OCI-LY7 (cell line): ENCODE data around the gene LDLRAP1. TPM values are rescaled to one million over a fixed set of nuclear protein-coding genes. Genes with fewer than 3 reads are reported as not detected.

Source experiments
- BruUV-seq: library from RNA; stranded (reverse); fragments of 400-500 nt; replicated peaks from 2 replicates; lab custom pipeline; 2021; lab: Mats Ljungman, UMichigan
- CTCF ChIA-PET: fragments of 300-600 bp; sonication (Branson Sonifier 250); formaldehyde crosslinking; loops from one replicate; lab custom pipeline; 2022; ENCODE audit warnings: antibody characterized with exemption; ENCODE audit not compliant: unreplicated experiment; lab: Charles Lee
- POLR2A ChIA-PET: fragments of 300-600 bp; sonication (Branson Sonifier 250); formaldehyde crosslinking; loops from one replicate; lab custom pipeline; 2022; ENCODE audit warnings: antibody characterized with exemption; lab: Charles Lee
- DNase-seq: peaks from one replicate; pipeline ENCODE4 v3.0.0-alpha.2; 2015; ENCODE audit warnings: low spot score
- H2AFZ ChIP-seq: fragments of 200-600 bp; sonication (generic), shearing (Covaris generic); 2 replicates; pipeline ENCODE4 v1.6.1; 2014; ENCODE audit warnings: mild to moderate bottlenecking, antibody characterized with exemption, low read length, moderate library complexity
- H3K27ac ChIP-seq: fragments of 200-600 bp; sonication (generic); 2 replicates; pipeline ENCODE4 v1.5.1; 2014; ENCODE audit warnings: mixed run types, low read depth, mild to moderate bottlenecking, moderate library complexity, low read length, inconsistent platforms; ENCODE audit not compliant: poor library complexity, severe bottlenecking
- H3K36me3 ChIP-seq: fragments of 200-600 bp; sonication (generic); 2 replicates; pipeline ENCODE4 v1.6.1; 2014; ENCODE audit warnings: mild to moderate bottlenecking, antibody characterized with exemption, low read length, moderate library complexity, mixed read lengths; ENCODE audit not compliant: insufficient read depth
- H3K4me1 ChIP-seq: fragments of 200-600 bp; sonication (generic); 2 replicates; pipeline ENCODE4 v1.5.1; 2014; ENCODE audit warnings: mild to moderate bottlenecking, low read length; ENCODE audit not compliant: insufficient read depth, poor library complexity, severe bottlenecking
- H3K4me2 ChIP-seq: fragments of 200-600 bp; sonication (generic); 2 replicates; pipeline ENCODE4 v1.6.1; 2014; ENCODE audit warnings: mild to moderate bottlenecking, low read length
- H3K4me3 ChIP-seq: fragments of 200-600 bp; sonication (generic); 2 replicates; pipeline ENCODE4 v1.5.1; 2014; ENCODE audit warnings: mild to moderate bottlenecking, low read depth, low read length; ENCODE audit not compliant: poor library complexity, severe bottlenecking
- H3K79me2 ChIP-seq: fragments of 200-600 bp; sonication (generic); 2 replicates; pipeline ENCODE4 v1.6.1; 2016; ENCODE audit warnings: low read depth, mild to moderate bottlenecking, low read length, moderate library complexity, mixed read lengths; ENCODE audit not compliant: insufficient read depth
- H3K9me2 ChIP-seq: fragments of 200-600 bp; sonication (generic); 2 replicates; pipeline ENCODE4 v1.6.1; 2016; ENCODE audit warnings: mild to moderate bottlenecking, low read length, mixed read lengths; ENCODE audit not compliant: insufficient read depth
- H3K9me3 ChIP-seq: fragments of 200-600 bp; sonication (generic); 2 replicates; pipeline ENCODE4 v1.6.1; 2014; ENCODE audit warnings: mild to moderate bottlenecking, mixed run types, low read length, mixed read lengths
- H4K20me1 ChIP-seq: fragments of 200-600 bp; sonication (generic); 2 replicates; pipeline ENCODE4 v1.6.1; 2014; ENCODE audit warnings: mild to moderate bottlenecking, antibody characterized with exemption, low read length, moderate library complexity, mixed read lengths; ENCODE audit not compliant: insufficient read depth
- CTCF ChIP-seq: fragments of 200-600 bp; sonication (generic); conservative IDR thresholded peaks from 2 replicates; pipeline ENCODE4 v1.5.1; 2014; ENCODE audit warnings: mild to moderate bottlenecking, antibody characterized with exemption, low read length, moderate library complexity, mixed read lengths
- EZH2phosphoT487 ChIP-seq: fragments of 200-600 bp; sonication (generic); IDR thresholded peaks from 2 replicates; pipeline ENCODE4 v1.6.1; 2018; ENCODE audit warnings: low read depth, borderline replicate concordance, mild to moderate bottlenecking, mixed run types, antibody characterized with exemption, low read length, moderate library complexity, mixed read lengths
- intact Hi-C: fragments of 100-400 bp; cut with micrococcal nuclease; formaldehyde crosslinking; loops from one replicate; pipeline ENCODE4 v1.10.0; 2022; ENCODE audit not compliant: unreplicated experiment
- total RNA-seq, 2 experiments: library from RNA; depleted of rRNA in 1 of 2; stranded (reverse); fragments of >200 nt in 1 of 2; shearing (Covaris generic) in 1 of 2; gene quantifications; 2 replicates each; pipeline ENCODE4 v1.2.3, GENCODE V29; 2014 to 2022

LDLRAP1 gene
- total RNA-seq, 2 experiments from 2014 or later: 14.9 to 36.2 TPM

- CTCF ChIA-PET: no interaction called here
- no peaks in the 10 kb centered on the region for H4K20me1 ChIP-seq
Observed at GRCh38 chr1:25515033-25515432, 28.4 kb upstream of the LDLRAP1 start.

GRCh38 chr1:25516686-25517085 is 26.7 kb upstream of the LDLRAP1 start:
- H3K4me2 ChIP-seq: no peak overlapping the region
- H3K4me3 ChIP-seq: no peak overlapping the region
- no TSS peak for BruUV-seq
- peaks cover 4% of the 10 kb centered on the region for H3K4me1 ChIP-seq
- H3K9me3 ChIP-seq: no peaks in the 10 kb centered on the region
- no peaks in the 10 kb centered on the region for H3K36me3 ChIP-seq
- intact Hi-C loops: no loop called here
- CTCF ChIA-PET: no interaction called here
- TF ChIP-seq CTCF (no peak), EZH2phosphoT487 (no peak)
- H3K9me2 ChIP-seq: no peaks in the 10 kb centered on the region
- no peak overlapping the region for H2AFZ ChIP-seq
- H3K27ac ChIP-seq: no peak overlapping the region
- POLR2A ChIA-PET: no interaction called here
- no peaks in the 10 kb centered on the region for H4K20me1 ChIP-seq
- H3K79me2 ChIP-seq: no peaks in the 10 kb centered on the region
- no peak for DNase-seq

More at GRCh38 chr1:25515033-25515432, 28.4 kb upstream of the LDLRAP1 start:
- DNase-seq: no peak
- no peaks in the 10 kb centered on the region for H3K79me2 ChIP-seq
- no peak overlapping the region for H3K4me3 ChIP-seq
- H2AFZ ChIP-seq: no peak overlapping the region
- H3K36me3 ChIP-seq: no peaks in the 10 kb centered on the region
- no peak for TF ChIP-seq CTCF
- TF ChIP-seq EZH2phosphoT487: no peak
- POLR2A ChIA-PET: no interaction called here
- H3K4me2 ChIP-seq: no peak overlapping the region
- no peaks in the 10 kb centered on the region for H3K9me3 ChIP-seq
- intact Hi-C loops: loop anchor here (2.0 kb wide), 1 partner anchor 14 kb away; no protein-coding TSS in a partner anchor
- H3K4me1 ChIP-seq: no peaks in the 10 kb centered on the region
- H3K9me2 ChIP-seq: no peaks in the 10 kb centered on the region
- H3K27ac ChIP-seq: no peak overlapping the region
- no TSS peak for BruUV-seq

- Histone ChIP-seq H3K4me1 (peaks cover 4% of the 10 kb centered on the region), H3K36me3 (no peaks in the 10 kb centered on the region), H2AFZ (no peak overlapping the region), H3K4me2 (no peak overlapping the region), H3K9me3 (no peaks in the 10 kb centered on the region), H3K4me3 (no peak overlapping the region), H3K9me2 (no peaks in the 10 kb centered on the region), H3K27ac (no peak overlapping the region), H3K79me2 (no peaks in the 10 kb centered on the region), H4K20me1 (no peaks in the 10 kb centered on the region)
- no TSS peak for BruUV-seq
- CTCF ChIA-PET: no interaction called here
- 0 out of 2 replicates have a peak, but pooled peaks have one; percentile 31 for TF ChIP-seq CTCF
- no peak for TF ChIP-seq EZH2phosphoT487
- intact Hi-C loops: no loop called here
- POLR2A ChIA-PET: interaction anchor here (0.6 kb wide), 1 partner anchor 329 kb away, joined by 3 read pairs; no protein-coding TSS in a partner anchor
- no peak for DNase-seq
Observed at GRCh38 chr1:25517476-25518394, 25.7 kb upstream of the LDLRAP1 start.
